GM12878 (cell line): ENCODE measurements around the gene NSFL1C. TPM values are rescaled to one million over a fixed set of nuclear protein-coding genes. Genes with fewer than 3 reads are reported as not detected.

ENCODE experiments used
- ATAC-seq: fragments of 200-7000 bp; cut with Tn5 transposase; 3 replicates; pipeline ENCODE4 v1.9.1; 2020; ENCODE audit warnings: mild to moderate bottlenecking, moderate library complexity
- BruUV-seq: library from RNA; stranded (reverse); fragments of 400-500 nt; replicated peaks from 2 replicates; lab custom pipeline; 2021; lab: Mats Ljungman, UMichigan
- CTCF ChIA-PET: fragments of 300-600 bp; sonication (Branson Sonifier 250); formaldehyde crosslinking; extraction: SDS; loops from one replicate; lab custom pipeline; 2021; ENCODE audit warnings: inconsistent platforms; lab: Yijun Ruan, JAX
- POLR2A ChIA-PET: fragments of 350-600 bp; formaldehyde crosslinking; extraction: SDS; loops from one replicate; lab custom pipeline; 2021; ENCODE audit warnings: inconsistent platforms; lab: Charles Lee
- RAD21 ChIA-PET: fragments of 300-600 bp; sonication (Branson Sonifier 250); formaldehyde crosslinking; loops from one replicate; lab custom pipeline; 2023; ENCODE audit warnings: antibody characterized with exemption; ENCODE audit not compliant: unreplicated experiment; lab: Charles Lee
- SMC1A ChIA-PET: fragments of 300-600 bp; sonication (Branson Sonifier 250); formaldehyde crosslinking; loops from one replicate; lab custom pipeline; 2023; ENCODE audit not compliant: unreplicated experiment, uncharacterized antibody; lab: Charles Lee
- DNase-seq: peaks from one replicate; pipeline ENCODE4 v3.0.0-alpha.2; 2011; ENCODE audit warnings: low read depth, low spot score
- FAIRE-seq: peaks from 3 replicates; lab custom pipeline; 2011; peaks lifted over from hg19 to GRCh38; lab: Jason Lieb, UNC
- H2AFZ ChIP-seq: 2 replicates; pipeline ENCODE4 v1.6.0; 2011; ENCODE audit warnings: low read depth, low read length, control low read depth; ENCODE audit not compliant: control insufficient read depth
- H3K27ac ChIP-seq: 2 replicates; pipeline ENCODE4 v1.5.1; 2011; ENCODE audit warnings: control low read depth; ENCODE audit not compliant: control insufficient read depth, insufficient read depth
- H3K27me3 ChIP-seq, 2 experiments: replicated peaks in 1 of 2; 2 replicates each; pipeline versions ENCODE4 v1.6.0 to v1.6.1; 2011; ENCODE audit warnings: low read length in 1 of 2; ENCODE audit not compliant: control insufficient read depth in 2 of 2, insufficient read depth in 2 of 2
- H3K36me3 ChIP-seq, 2 experiments: 2 replicates each; pipeline ENCODE4 v1.5.1; 2011; ENCODE audit warnings: low read length in 1 of 2; ENCODE audit not compliant: control insufficient read depth in 2 of 2, insufficient read depth in 2 of 2
- H3K4me1 ChIP-seq: 2 replicates; pipeline ENCODE4 v1.6.1; 2011; ENCODE audit warnings: mild to moderate bottlenecking, low read length, moderate library complexity, mixed read lengths; ENCODE audit not compliant: control insufficient read depth, insufficient read depth
- H3K4me2 ChIP-seq: 2 replicates; pipeline ENCODE4 v1.6.0; 2011; ENCODE audit warnings: control low read depth; ENCODE audit not compliant: control insufficient read depth, insufficient read depth
- H3K4me3 ChIP-seq: fragments of 200-600 bp; sonication (generic); 2 replicates; pipeline ENCODE4 v1.5.1; 2016
- H3K79me2 ChIP-seq: 2 replicates; pipeline ENCODE4 v1.6.0; 2011; ENCODE audit warnings: low read length; ENCODE audit not compliant: control insufficient read depth, insufficient read depth
- H3K9ac ChIP-seq: 2 replicates; pipeline ENCODE4 v1.8.0; 2011; ENCODE audit warnings: low read length, control low read depth, mixed read lengths; ENCODE audit not compliant: control insufficient read depth, insufficient read depth
- H3K9me3 ChIP-seq: replicated peaks from 3 replicates; pipeline ENCODE4 v1.5.1; 2011; ENCODE audit warnings: mild to moderate bottlenecking, low read length; ENCODE audit not compliant: control insufficient read depth, insufficient read depth
- H4K20me1 ChIP-seq: 2 replicates; pipeline ENCODE4 v1.6.0; 2011; ENCODE audit not compliant: control insufficient read depth, insufficient read depth
- MTA2 ChIP-seq: fragments of 450-650 bp; IDR thresholded peaks from 2 replicates; pipeline ENCODE4 v1.6.1; 2016; ENCODE audit warnings: low read depth, mild to moderate bottlenecking, moderate library complexity
- SPI1 ChIP-seq: IDR thresholded peaks from 2 replicates; pipeline ENCODE4 v1.6.1; 2011; ENCODE audit warnings: low read depth, mild to moderate bottlenecking, low read length, moderate library complexity, borderline replicate concordance; ENCODE audit not compliant: insufficient read depth
- TBL1XR1 ChIP-seq: IDR thresholded peaks from 2 replicates; pipeline ENCODE4 v1.6.1; 2012; ENCODE audit warnings: low read depth, low read length, improper control_type of control experiment
- WGBS: methylation state at CpG from one replicate; pipeline ENCODE4 v1.1.6; 2016; ENCODE audit warnings: low lambda C conversion rate; ENCODE audit not compliant: insufficient replicate concordance, insufficient coverage; ENCODE audit errors: missing lambda C conversion rate; 5-methylcytosine and 5-hydroxymethylcytosine counted together
- in situ Hi-C: fragments of 300-500 bp; cut with MboI; formaldehyde crosslinking; loops from 9 replicates; pipeline ENCODE4 v1.14.3; 2018; ENCODE audit warnings: mixed read lengths
- intact Hi-C: fragments of 100-400 bp; cut with micrococcal nuclease; formaldehyde crosslinking; loops from one replicate; pipeline ENCODE4 v1.14.2; 2022; ENCODE audit not compliant: unreplicated experiment
- polyA plus RNA-seq, 11 experiments: library from polyadenylated mRNA; depleted of rRNA in 4 of 11; unstranded in 6 of 11; stranded (reverse) in 5 of 11; fragments of >200 nt; fragmentation: Nextera tagmentation in 4 of 11; fragmentation: Illumina TruSeq in 1 of 11; extraction: Ambion mirVana in 4 of 11; extraction: Trizol in 1 of 11; gene quantifications; 1 replicate in 1 of 11; 2 replicates in 10 of 11; pipeline versions ENCODE4 v1.2.1 to v1.2.3, GENCODE V29; 2011 to 2016; ENCODE audit warnings: inconsistent platforms in 2 of 11, missing spikeins in 2 of 11, low read depth in 1 of 11
- total RNA-seq, 4 experiments: library from RNA; depleted of rRNA in 3 of 4; stranded (reverse); fragments of >200 nt in 3 of 4; fragmentation: Illumina TruSeq in 1 of 4; extraction: Trizol in 1 of 4; gene quantifications; 2 replicates each; pipeline versions ENCODE4 v1.2.1 to v1.2.3, GENCODE V29; 2013 to 2021
- TF ChIP-seq, protein P1 (sequence below): fragments of 150-350 bp; IDR thresholded peaks from 2 replicates; pipeline ENCODE4 v1.6.1; 2014; ENCODE audit warnings: mild to moderate bottlenecking, low read depth, low read length

Gene NSFL1C
- total and polyA plus RNA-seq, 10 of the 15 experiments (the other 5 are each of a cell fraction or from before 2014, with no cell fraction given) = 21.5 to 100 (median 38.1) TPM

DNA sequence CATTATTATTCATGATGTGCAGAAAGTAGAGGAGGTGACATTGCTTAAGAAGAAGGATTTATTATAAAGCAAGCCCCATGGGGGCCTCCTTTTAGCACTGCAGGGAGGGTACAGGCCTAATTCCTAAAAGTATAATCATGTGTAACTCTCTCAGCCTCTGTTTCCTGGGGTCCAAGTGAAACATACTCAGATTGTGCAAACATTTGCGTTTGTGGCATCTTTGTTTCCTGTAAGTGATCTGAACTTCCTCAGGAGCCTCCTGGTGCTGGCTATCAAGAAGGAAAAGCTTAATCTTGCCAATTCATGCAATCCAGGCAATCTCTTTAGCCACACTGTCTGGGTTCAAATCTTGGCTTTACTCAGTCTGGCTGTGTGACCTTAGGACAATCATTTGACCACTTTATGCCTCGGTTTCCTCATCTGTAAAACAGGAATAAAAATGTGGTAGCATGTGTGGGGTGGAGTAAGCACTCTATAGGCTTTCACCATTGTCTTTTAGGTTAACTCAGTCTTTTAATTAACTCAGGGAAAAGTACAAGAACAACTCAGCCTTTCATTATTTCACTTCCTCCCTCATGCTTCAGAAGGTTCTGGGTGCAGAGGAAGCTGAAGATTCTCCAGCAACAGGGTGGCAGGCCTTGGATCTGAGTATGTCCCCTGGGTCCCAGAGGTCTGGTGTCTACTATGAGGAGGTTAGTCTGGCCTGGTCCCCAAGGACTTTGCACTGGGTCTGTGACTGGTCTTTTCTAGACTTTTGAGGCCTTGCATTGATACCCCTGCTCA is 25.4 kb upstream of the NSFL1C start:
- POLR2A ChIA-PET = no interaction called here
- WGBS = 0% methylated on average over 2 of the region's 2 CpGs
- no peak for TF ChIP-seq TBL1XR1
- TF ChIP-seq, protein P1, sequence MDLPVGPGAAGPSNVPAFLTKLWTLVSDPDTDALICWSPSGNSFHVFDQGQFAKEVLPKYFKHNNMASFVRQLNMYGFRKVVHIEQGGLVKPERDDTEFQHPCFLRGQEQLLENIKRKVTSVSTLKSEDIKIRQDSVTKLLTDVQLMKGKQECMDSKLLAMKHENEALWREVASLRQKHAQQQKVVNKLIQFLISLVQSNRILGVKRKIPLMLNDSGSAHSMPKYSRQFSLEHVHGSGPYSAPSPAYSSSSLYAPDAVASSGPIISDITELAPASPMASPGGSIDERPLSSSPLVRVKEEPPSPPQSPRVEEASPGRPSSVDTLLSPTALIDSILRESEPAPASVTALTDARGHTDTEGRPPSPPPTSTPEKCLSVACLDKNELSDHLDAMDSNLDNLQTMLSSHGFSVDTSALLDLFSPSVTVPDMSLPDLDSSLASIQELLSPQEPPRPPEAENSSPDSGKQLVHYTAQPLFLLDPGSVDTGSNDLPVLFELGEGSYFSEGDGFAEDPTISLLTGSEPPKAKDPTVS = no peak
- peak; percentile 76 for TF ChIP-seq SPI1
- peak; percentile 27; the same call in 1 of the 2 replicates for TF ChIP-seq MTA2
- TF ChIP-seq, all 136 proteins: peak for 2
- in situ Hi-C loops (no loop called here), intact Hi-C loops (no loop called here)
- FAIRE-seq = no peak
- Histone ChIP-seq H3K4me2 (no peak overlapping the region), H3K4me1 (no peaks in the 10 kb centered on the region; the same call in 1 of the 2 replicates), H3K79me2 (no peaks in the 10 kb centered on the region), H3K27me3 (peaks cover 0 to 2% of the 10 kb centered on the region in 2 experiments; a peak in 1 of 4 replicates), H3K9me3 (no peaks in the 10 kb centered on the region; the same call in 2 of the 3 replicates), H3K4me3 (no peak overlapping the region), H2AFZ (no peak overlapping the region), H4K20me1 (no peaks in the 10 kb centered on the region), H3K9ac (no peak overlapping the region), H3K36me3 (no peaks in the 10 kb centered on the region), H3K27ac (no peak overlapping the region)
- ChIA-PET CTCF (interaction anchor here (1.0 to 4.2 kb wide), 3 partner anchors 12 to 23 kb away, joined by 3 to 28 read pairs (median 4); no protein-coding TSS in a partner anchor), RAD21 (interaction anchor here (1.5 kb wide), 1 partner anchor 25 kb away, joined by 4 read pairs; no protein-coding TSS in a partner anchor), SMC1A (interaction anchor here (1.3 kb wide), 1 partner anchor 10 kb away, joined by 8 read pairs; no protein-coding TSS in a partner anchor)
- DNase-seq = no peak
- peak; percentile 65 for ATAC-seq
- BruUV-seq = no TSS peak
